ENCODE results near the gene STXBP6. TPM values are rescaled to one million over a fixed set of nuclear protein-coding genes. Genes with fewer than 3 reads are reported as not detected.
A peak's percentile ranks its signal among the peaks of the same experiment; 100 is the strongest.

Gene STXBP6
- total RNA-seq, 4 donors from 2014 or later: 4.4 to 19.9 (median 8.2) TPM

- DNase-seq (ENCODE audit: low spot score) (no peak), ATAC-seq (ENCODE audit: low FRiP score) (no peak)
- no peak for TF ChIP-seq CTCF (IDR thresholded peaks at IDR 0.05)
These were observed 178.8 kb downstream of the STXBP6 start for GRCh38 chr14:24870949-24871701.

GRCh38 chr14:24868389-24868788 lies 181.6 kb downstream of the STXBP6 start:
- no peak for TF ChIP-seq CTCF (IDR thresholded peaks at IDR 0.05)
- DNase-seq (ENCODE audit: low spot score) (no peak), ATAC-seq (ENCODE audit: low FRiP score) (no peak)

GRCh38 chr14:24866067-24866639 lies 183.8 kb downstream of the STXBP6 start:
- ATAC-seq (ENCODE audit: low FRiP score): no peak

GRCh38 chr14:24863968-24864684 lies 185.8 kb downstream of the STXBP6 start:
- DNase-seq (ENCODE audit: low spot score) (no peak), ATAC-seq (ENCODE audit: low FRiP score) (no peak)
- TF ChIP-seq CTCF (IDR thresholded peaks at IDR 0.05): no peak

More at GRCh38 chr14:24866067-24866639, 183.8 kb downstream of the STXBP6 start:
- no peak for DNase-seq (ENCODE audit: low spot score)
- no peak for TF ChIP-seq CTCF (IDR thresholded peaks at IDR 0.05)

- DNase-seq (ENCODE audit: low spot score) (no peak), ATAC-seq (ENCODE audit: low FRiP score) (peak; percentile 82)
- no peak for TF ChIP-seq CTCF (IDR thresholded peaks at IDR 0.05)
These were observed 188.8 kb downstream of the STXBP6 start for GRCh38 chr14:24861083-24861630.

- ATAC-seq (ENCODE audit: low FRiP score) (no peak), DNase-seq (ENCODE audit: low spot score) (no peak)
- no peak for TF ChIP-seq CTCF (IDR thresholded peaks at IDR 0.05)
These were observed 190.4 kb downstream of the STXBP6 start for GRCh38 chr14:24859559-24859958.
